HG03039 (cell line): ENCODE data around the gene RAB3IP.
"Not testable (repeated sequence)": the region's sequence is repeated elsewhere in the genome, so short reads cannot be mapped to it uniquely, and the experiment has no call there.

Experiments
- ATAC-seq: cut with Tn5 transposase; IDR thresholded peaks from one replicate; pipeline ENCODE4 v1.9.1; 2021; ENCODE audit warnings: mild to moderate bottlenecking, moderate library complexity; ENCODE audit not compliant: unreplicated experiment

Gene RAB3IP

DNA sequence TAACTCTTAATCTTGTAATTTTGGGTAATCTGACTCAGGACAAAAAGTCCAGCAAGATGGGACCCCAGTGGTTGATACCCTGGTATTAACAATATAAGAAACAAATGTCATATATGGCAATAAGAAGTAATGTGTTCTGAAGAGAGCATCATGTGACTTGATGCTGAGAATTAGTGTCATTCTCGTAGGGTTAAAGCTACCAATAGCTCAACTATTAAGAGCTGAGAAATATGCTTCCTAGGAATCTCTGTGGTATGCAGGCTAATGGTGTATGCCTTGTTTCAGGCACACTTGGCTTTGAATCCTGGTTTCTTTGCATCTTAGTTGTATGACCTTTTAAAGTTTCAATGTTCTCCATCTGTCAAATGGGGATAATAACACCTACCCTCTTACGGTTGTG, 95.5 kb downstream of the RAB3IP start:
- no peak for ATAC-seq

GRCh38 chr12:69834576-69834975, 95.9 kb downstream of the RAB3IP start:
- ATAC-seq = no peak

GRCh38 chr12:69835081-69835480, 96.4 kb downstream of the RAB3IP start:
- ATAC-seq = no peak

GRCh38 chr12:69836015-69836414, 97.4 kb downstream of the RAB3IP start:
- ATAC-seq = no peak

DNA sequence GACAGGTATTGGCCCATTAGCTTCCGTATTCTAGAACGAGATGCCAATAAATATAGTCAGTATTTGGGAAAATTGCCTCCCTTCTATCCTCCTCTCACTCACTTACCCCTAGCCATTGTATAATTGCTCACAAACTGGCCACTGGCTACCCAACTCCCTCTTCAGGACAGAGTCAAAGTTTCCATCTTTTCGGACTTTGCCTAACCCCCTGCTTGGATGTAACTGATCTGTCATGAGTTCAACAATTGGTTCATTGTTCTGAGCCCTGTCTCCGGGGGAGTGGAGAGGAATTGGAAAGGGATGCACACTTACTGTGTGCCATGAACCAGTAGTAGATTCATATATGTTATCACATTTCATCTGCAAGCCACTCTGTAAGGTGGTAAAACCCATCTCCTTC, 98.5 kb downstream of the RAB3IP start:
- no peak for ATAC-seq

- ATAC-seq = no peak
These were observed 99.2 kb downstream of the RAB3IP start for GRCh38 chr12:69837657-69838415.

- ATAC-seq = no peak
These were observed 102.1 kb downstream of the RAB3IP start for GRCh38 chr12:69840727-69841126.

GRCh38 chr12:69843608-69844007, 104.9 kb downstream of the RAB3IP start:
- ATAC-seq = no peak

GRCh38 chr12:69844416-69844815, 105.8 kb downstream of the RAB3IP start:
- no peak for ATAC-seq

GRCh38 chr12:69844836-69845235, 106.2 kb downstream of the RAB3IP start:
- ATAC-seq = no peak

DNA sequence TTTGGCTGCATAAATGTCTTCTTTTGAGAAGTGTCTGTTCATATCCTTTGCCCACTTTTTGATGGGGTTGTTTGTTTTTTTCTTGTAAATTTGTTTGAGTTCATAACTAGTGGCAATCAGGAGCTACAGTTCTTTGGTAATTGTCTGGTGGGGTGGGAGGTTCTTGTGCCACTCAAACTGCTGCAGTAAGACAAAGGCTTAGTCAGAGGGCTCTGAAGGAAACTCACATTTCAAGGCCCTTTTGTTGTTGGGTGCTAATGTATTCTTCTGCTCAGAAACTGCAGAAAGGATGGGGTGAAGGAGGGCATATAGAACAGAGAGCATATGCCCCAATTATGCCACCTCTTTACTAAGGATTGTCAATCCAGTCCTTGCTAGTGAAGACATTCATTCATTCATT, 108.3 kb downstream of the RAB3IP start:
- ATAC-seq = no peak

DNA sequence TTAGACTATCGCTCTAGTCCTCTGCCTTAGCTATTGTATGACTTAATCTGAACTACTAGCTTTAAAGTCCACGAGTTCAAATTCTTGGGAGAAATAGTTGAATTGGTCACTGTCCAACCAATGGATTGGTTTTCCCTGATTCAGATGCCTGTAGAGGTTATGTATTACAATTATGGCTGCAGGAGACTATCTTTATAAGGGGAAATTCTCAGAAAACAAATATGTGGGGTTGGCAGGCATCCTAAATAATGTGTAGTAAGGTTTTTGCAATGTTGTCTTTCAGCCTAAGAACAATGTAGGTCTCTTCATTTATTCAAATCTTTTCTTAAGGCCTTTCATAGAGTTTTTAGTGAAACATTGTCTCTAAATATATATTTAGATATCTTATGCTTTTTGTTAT, 113.3 kb downstream of the RAB3IP start:
- ATAC-seq = no peak

DNA sequence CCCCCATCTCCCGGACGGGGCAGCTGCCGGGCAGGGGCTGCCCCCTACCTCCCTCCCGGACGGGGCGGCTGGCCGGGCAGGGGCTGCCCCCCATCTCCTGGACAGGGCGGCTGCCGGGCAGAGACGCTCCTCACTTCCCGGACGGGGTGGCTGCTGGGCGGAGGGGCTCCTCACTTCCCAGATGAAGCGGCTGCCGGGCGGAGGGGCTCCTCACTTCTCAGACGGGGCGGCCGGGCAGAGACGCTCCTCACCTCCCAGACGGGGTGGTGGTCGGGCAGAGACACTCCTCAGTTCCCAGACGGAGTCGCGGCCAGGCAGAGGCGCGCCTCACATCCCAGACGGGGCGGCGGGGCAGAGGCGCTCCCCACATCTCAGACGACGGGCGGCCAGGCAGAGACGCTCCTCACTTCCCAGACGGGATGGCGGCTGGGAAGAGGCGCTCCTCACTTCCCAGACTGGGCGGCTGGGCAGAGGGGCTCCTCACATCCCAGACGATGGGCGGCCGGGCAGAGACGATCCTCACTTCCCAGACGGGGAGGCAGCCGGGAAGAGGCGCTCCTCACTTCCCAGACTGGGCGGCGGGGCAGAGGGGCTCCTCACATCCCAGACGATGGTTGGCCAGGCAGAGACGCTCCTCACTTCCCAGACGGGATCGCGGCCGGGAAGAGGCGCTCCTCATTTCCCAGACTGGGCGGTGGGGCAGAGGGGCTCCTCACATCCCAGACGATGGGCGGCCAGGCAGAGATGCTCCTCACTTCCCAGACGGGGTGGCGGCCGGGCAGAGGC, 114.7 kb downstream of the RAB3IP start:
- ATAC-seq = not testable (repeated sequence)

GRCh38 chr12:69866698-69867097, 128.0 kb downstream of the RAB3IP start:
- no peak for ATAC-seq

GRCh38 chr12:69868695-69869094, 130.0 kb downstream of the RAB3IP start:
- ATAC-seq = no peak

GRCh38 chr12:69872804-69873203, 134.1 kb downstream of the RAB3IP start:
- no peak for ATAC-seq
